Measurements from ENCODE around the gene TRAPPC5.
A peak's percentile ranks its signal among the peaks of the same experiment; 100 is the strongest.

The TRAPPC5 gene

GRCh38 chr19:7646426-7646700 is 34.3 kb upstream of the TRAPPC5 start:
- DNase-seq: no peak

GRCh38 chr19:7647156-7647555 is 33.5 kb upstream of the TRAPPC5 start:
- no peak for DNase-seq

GRCh38 chr19:7648265-7649014 is 32.2 kb upstream of the TRAPPC5 start:
- DNase-seq: no peak

GRCh38 chr19:7650148-7650547 is 30.5 kb upstream of the TRAPPC5 start:
- DNase-seq: no peak

GRCh38 chr19:7652061-7652641 is 28.5 kb upstream of the TRAPPC5 start:
- DNase-seq: peak; percentile 84

GRCh38 chr19:7654401-7654800 is 26.2 kb upstream of the TRAPPC5 start:
- DNase-seq: no peak

- DNase-seq: no peak
These were observed 25.1 kb upstream of the TRAPPC5 start for GRCh38 chr19:7655581-7655980.

GRCh38 chr19:7657131-7657751 is 23.4 kb upstream of the TRAPPC5 start:
- DNase-seq: no peak

GRCh38 chr19:7658219-7658686 is 22.4 kb upstream of the TRAPPC5 start:
- DNase-seq: no peak

- DNase-seq: no peak
These were observed 18.7 kb upstream of the TRAPPC5 start for GRCh38 chr19:7661744-7662538.

GRCh38 chr19:7662657-7663056 is 18.0 kb upstream of the TRAPPC5 start:
- DNase-seq: no peak

GRCh38 chr19:7663706-7664105 is 16.9 kb upstream of the TRAPPC5 start:
- DNase-seq: no peak

GRCh38 chr19:7665076-7665475 is 15.6 kb upstream of the TRAPPC5 start:
- DNase-seq: no peak

- DNase-seq: no peak
These were observed 11.8 kb upstream of the TRAPPC5 start, which contains the start of gene RETN for GRCh38 chr19:7668842-7669241. TSS of gene RETN (plus strand) at chr19:7669049. CDS start at chr19:7669327, 278 bp downstream.

GRCh38 chr19:7669641-7670040 is 11.0 kb upstream of the TRAPPC5 start:
- no peak for DNase-seq

GRCh38 chr19:7670150-7670783 is 10.4 kb upstream of the TRAPPC5 start:
- DNase-seq: no peak

GRCh38 chr19:7670790-7671189 is 9.8 kb upstream of the TRAPPC5 start:
- DNase-seq: no peak

GRCh38 chr19:7672522-7672921 is 8.1 kb upstream of the TRAPPC5 start:
- no peak for DNase-seq

GRCh38 chr19:7674010-7675005 is 6.3 kb upstream of the TRAPPC5 start:
- no peak for DNase-seq

GRCh38 chr19:7676376-7676775 is 4.3 kb upstream of the TRAPPC5 start:
- no peak for DNase-seq

GRCh38 chr19:7676854-7677253 is 3.8 kb upstream of the TRAPPC5 start, which contains the start of gene MCEMP1:
TSS of gene MCEMP1 (plus strand) at chr19:7677090. CDS start at chr19:7677121, 31 bp downstream.
- DNase-seq: no peak

Measured in NCI-H2107 (cell line).